Right cardiac atrium (tissue), 5 donors: ENCODE measurements around the gene APAF1. TPM values are rescaled to one million over a fixed set of nuclear protein-coding genes. Genes with fewer than 3 reads are reported as not detected.
A peak's percentile ranks its signal among the peaks of the same experiment; 100 is the strongest.

Experiments
- ATAC-seq, 2 donors: fragments of 200-7000 bp; cut with Tn5 transposase; one replicate each; pipeline versions ENCODE4 v1.8.0 to v1.9.1; 2020; ENCODE audit warnings: moderate library complexity in 2 of 2, mild to moderate bottlenecking in 1 of 2
- DNase-seq, 3 donors: peaks; one replicate each; pipeline ENCODE4 v3.0.0-alpha.2; 2020
- H3K27ac ChIP-seq: one replicate; pipeline ENCODE4 v1.5.1; 2013; ENCODE audit warnings: mild to moderate bottlenecking, low read length, control low read depth, moderate library complexity
- H3K27me3 ChIP-seq: one replicate; pipeline ENCODE4 v1.6.1; 2013; ENCODE audit not compliant: control insufficient read depth, insufficient read depth
- H3K4me1 ChIP-seq: one replicate; pipeline ENCODE4 v1.6.1; 2013; ENCODE audit warnings: low read length; ENCODE audit not compliant: control insufficient read depth, insufficient read depth
- H3K4me3 ChIP-seq: one replicate; pipeline ENCODE4 v1.5.1; 2013; ENCODE audit warnings: low read length, control low read depth
- H3K9me3 ChIP-seq: one replicate; pipeline ENCODE4 v1.6.1; 2013; ENCODE audit warnings: low read length; ENCODE audit not compliant: control insufficient read depth
- WGBS: extraction: QIAGEN DNeasy Blood & Tissue Kit; methylation state at CpG from one replicate; pipeline ENCODE4 v1.1.7; 2013; 5-methylcytosine and 5-hydroxymethylcytosine counted together
- intact Hi-C, 4 donors: fragments of 100-400 bp; cut with DNase I; formaldehyde crosslinking; loops; one replicate each; pipeline versions ENCODE4 v1.11.0 to v1.14.0; 2022 to 2023
- polyA plus RNA-seq: library from polyadenylated mRNA; stranded (reverse); fragments of 200-250 nt; gene quantifications from one replicate; pipeline ENCODE4 v1.2.3, GENCODE V29; 2013
- total RNA-seq, 4 donors: library from RNA; stranded (reverse); fragmentation: NEBNext Ultra II Directional; extraction: Animal tissue kit (Norgen Biotek cat#: 25700); gene quantifications; one replicate each; pipeline ENCODE4 v1.2.1, GENCODE V29; 2021
- donor health status: healthy with polysubstance abuse.
- donor health status: DM: no; HTN: yes; CAD: no.
- donor health status: DM: no; HTN: no; CAD: no.
- donor health status: DM: no; HTN: yes; CAD: no; lungs with severe emphysema.
- donor health status: DM: yes; HTN: yes; CAD: no.

The APAF1 gene
- total and polyA plus RNA-seq, 5 donors = 2.9 to 7.1 (median 4.3) TPM

DNA sequence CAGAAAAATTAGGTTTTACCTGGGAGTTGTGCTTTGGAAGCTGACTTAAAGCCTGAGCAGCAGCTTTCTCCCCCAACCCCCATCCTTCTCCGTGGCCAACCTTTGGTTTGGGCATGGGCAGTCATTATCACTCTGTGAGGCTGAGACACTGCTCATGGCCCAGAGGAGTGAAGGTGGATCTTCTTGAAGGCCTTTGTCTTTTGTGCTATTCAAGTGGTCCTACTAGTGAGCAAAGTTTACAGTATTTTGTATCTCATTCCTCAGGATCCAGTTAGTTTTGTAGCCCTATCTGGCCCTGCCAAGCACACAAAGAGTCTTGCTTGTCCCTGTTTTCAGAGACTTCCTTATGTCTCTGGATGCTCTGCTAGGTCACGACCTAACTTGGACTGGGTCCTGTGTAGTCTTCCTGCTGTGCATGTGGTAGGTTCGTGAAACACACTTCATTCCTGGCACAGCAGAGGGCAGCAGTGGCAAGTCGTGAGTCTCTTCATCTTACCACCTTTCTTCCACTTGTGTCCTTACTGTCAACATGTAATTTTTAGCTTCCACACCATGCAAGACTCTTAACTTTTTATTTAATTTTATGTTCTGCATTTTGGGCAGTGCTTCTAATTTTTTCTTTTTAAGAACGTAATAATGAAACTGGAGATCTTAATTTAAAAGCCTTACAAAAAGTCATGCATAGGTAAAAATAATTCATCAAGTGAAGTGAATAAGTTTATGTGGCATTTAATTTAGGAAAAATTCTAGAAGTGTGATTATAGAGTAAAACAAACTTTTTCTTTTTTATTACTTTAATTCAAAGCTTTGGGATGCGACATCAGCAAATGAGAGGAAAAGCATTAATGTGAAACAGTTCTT lies 53.7 kb downstream of the APAF1 start:
- WGBS = 28% methylated on average over 6 of the region's 6 CpGs
- Histone ChIP-seq H3K4me3 (no peak overlapping the region), H3K27ac (no peak overlapping the region), H3K4me1 (no peaks in the 10 kb centered on the region), H3K9me3 (no peaks in the 10 kb centered on the region), H3K27me3 (no peaks in the 10 kb centered on the region)
- DNase-seq = peak; percentile 43 to 84 (median 53)
- ATAC-seq = peak; percentile 89 to 94
- intact Hi-C loops = loop anchor here in 3 of 4 donors (5.0 kb wide), 1 partner anchor 298 kb away; no protein-coding TSS in a partner anchor

DNA sequence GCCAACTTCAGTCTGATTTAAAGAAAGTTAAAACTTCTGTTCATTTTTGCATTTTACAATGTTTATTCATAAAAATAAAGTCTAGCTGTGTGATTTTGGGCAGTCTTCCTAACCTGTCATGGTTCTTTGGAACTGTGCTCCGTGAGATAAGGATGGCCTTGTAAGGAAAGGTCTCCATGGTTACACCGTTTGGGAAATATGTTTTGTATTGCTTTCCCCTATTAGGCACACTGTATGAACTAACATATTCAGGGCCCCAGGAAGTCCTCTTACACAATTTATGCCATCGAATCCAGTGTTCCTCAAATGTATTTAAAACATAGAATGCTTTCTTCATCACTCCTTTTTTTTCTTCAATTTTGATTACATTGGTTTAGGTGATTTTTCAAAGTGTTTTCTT lies 54.5 kb downstream of the APAF1 start:
- no peak for DNase-seq
- H3K9me3 ChIP-seq = no peaks in the 10 kb centered on the region
- H3K4me1 ChIP-seq = no peaks in the 10 kb centered on the region
- no peak overlapping the region for H3K4me3 ChIP-seq
- intact Hi-C loops = loop anchor here in 3 of 4 donors (5.0 kb wide), 1 partner anchor 298 kb away; no protein-coding TSS in a partner anchor
- ATAC-seq = peak; percentile 91 to 95
- no peaks in the 10 kb centered on the region for H3K27me3 ChIP-seq
- H3K27ac ChIP-seq = no peak overlapping the region
- WGBS = 17% methylated on average over 3 of the region's 3 CpGs

DNA sequence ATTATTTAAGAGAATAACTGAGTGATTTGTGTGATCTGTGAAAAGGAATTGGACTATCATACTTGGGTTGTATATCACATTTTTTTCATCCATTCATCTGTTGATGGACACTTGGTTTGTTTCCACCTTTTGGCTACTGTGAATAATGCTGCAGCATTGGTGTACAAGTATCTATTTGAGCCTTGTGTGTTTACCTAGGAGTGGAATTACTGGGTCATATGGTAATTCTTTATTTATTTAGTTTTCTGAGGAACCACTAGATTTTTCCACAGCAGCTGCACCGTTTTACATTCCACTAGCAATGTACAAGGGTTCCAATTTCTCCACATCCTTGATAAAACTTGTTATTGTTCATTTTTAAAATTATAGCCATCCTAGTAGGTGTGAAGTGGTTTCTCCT lies 56.1 kb downstream of the APAF1 start:
- 45% methylated on average over 1 of the region's 1 CpG for WGBS
- no peaks in the 10 kb centered on the region for H3K27me3 ChIP-seq
- H3K4me3 ChIP-seq = no peak overlapping the region
- H3K9me3 ChIP-seq = no peaks in the 10 kb centered on the region
- DNase-seq = no peak
- no peaks in the 10 kb centered on the region for H3K4me1 ChIP-seq
- no peak overlapping the region for H3K27ac ChIP-seq
- intact Hi-C loops = no loop called here
- ATAC-seq = no peak

DNA sequence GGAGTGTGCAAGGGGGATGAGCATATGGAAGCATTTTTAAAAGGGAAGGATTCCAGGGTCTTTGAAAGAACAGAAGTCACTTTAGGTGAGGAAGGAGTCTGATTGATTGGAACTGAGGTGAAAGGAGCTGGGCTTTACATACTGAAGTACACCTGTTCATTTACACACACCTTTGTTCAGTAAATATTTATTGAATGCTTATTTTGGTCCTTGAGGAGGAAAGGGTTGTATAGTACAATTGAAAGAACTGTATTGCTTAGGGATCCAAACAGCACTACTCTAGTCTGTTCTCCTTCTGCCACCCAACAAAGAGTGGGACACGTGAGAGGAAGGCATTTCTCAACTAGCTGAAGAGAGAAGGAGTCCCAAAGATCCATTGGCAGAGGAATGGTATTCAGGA lies 63.9 kb downstream of the APAF1 start:
- no peak overlapping the region for H3K27ac ChIP-seq
- H3K4me1 ChIP-seq = no peaks in the 10 kb centered on the region
- no peak overlapping the region for H3K4me3 ChIP-seq
- 61% methylated on average over 1 of the region's 1 CpG for WGBS
- ATAC-seq (no peak), DNase-seq (no peak)
- intact Hi-C loops = no loop called here
- H3K9me3 ChIP-seq = no peaks in the 10 kb centered on the region
- no peaks in the 10 kb centered on the region for H3K27me3 ChIP-seq

GRCh38 chr12:98714426-98714825 lies 69.3 kb downstream of the APAF1 start:
- H3K4me3 ChIP-seq = no peak overlapping the region
- WGBS = 82% methylated on average over 4 of the region's 4 CpGs
- no peaks in the 10 kb centered on the region for H3K9me3 ChIP-seq
- DNase-seq (no peak), ATAC-seq (no peak)
- no peaks in the 10 kb centered on the region for H3K4me1 ChIP-seq
- no peaks in the 10 kb centered on the region for H3K27me3 ChIP-seq
- H3K27ac ChIP-seq = no peak overlapping the region
- intact Hi-C loops = no loop called here

GRCh38 chr12:98719515-98720504 lies 74.7 kb downstream of the APAF1 start:
- DNase-seq (no peak), ATAC-seq (no peak)
- no peaks in the 10 kb centered on the region for H3K27me3 ChIP-seq
- intact Hi-C loops = no loop called here
- 96% methylated on average over 6 of the region's 6 CpGs for WGBS
- H3K9me3 ChIP-seq = no peaks in the 10 kb centered on the region
- no peaks in the 10 kb centered on the region for H3K4me1 ChIP-seq
- no peak overlapping the region for H3K4me3 ChIP-seq
- no peak overlapping the region for H3K27ac ChIP-seq

DNA sequence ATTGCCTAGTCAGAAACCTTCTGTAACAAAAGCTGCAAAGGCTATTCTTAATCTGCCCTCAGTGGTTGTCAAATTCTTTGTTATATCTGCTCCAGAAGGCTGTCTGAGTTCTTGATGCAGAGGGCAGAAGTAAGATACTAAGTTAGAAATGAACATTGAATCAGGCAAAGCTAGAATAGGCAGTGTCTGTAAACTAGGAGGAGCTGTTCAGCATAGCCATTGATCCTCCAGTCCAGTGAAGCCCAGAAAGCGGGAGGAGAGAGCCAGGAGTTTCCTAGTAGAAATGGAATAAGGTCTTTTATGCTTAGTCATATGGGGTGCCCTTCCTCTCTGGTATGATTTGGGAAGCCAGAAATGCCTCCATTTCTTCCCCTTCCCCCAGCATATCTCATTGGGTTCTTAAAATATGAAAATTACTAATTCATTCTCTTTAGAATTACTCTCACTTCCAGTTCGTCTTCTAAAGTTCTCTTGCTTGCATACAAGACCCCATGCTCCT lies 76.2 kb downstream of the APAF1 start:
- WGBS = 85% methylated on average over 2 of the region's 2 CpGs
- intact Hi-C loops = no loop called here
- Histone ChIP-seq H3K27ac (no peak overlapping the region), H3K4me3 (no peak overlapping the region), H3K4me1 (no peaks in the 10 kb centered on the region), H3K27me3 (no peaks in the 10 kb centered on the region), H3K9me3 (no peaks in the 10 kb centered on the region)
- no peak for ATAC-seq
- DNase-seq = no peak

DNA sequence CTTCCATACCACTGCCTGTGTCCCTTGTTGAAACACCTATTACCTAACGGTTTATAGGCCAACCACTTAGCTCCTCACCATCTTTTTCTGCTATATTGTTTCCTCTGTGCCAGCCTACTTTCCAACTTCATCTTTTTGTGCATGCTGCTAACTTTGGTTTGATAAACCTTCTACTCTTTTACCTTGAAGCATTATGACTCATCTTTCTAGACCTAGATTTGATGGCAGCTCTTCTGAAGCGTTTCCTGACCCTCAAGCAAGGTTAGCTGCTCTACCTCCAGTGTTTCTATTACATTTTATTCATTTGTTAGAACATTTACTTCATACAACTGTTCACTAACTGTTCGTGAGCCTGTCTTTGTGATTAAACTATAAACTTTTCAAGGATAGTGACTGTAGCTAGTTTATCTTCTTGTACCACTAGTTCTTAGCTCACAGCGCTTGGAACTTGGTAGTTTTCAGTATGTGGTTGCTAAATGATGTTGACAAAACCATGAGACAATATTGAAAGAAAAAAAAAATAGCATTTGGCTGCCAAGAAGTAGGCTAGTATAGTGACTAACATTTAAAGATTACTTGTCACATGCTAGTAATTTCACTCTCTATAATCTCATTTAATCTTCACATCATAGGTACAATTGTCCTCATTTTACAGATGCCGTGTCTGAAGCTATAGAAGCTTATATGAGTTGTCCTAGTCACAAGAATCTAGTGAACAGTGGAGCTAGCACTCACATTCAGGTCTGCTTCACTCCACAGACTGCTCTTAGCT lies 79.5 kb downstream of the APAF1 start:
- DNase-seq (no peak), ATAC-seq (no peak)
- 91% methylated on average over 5 of the region's 5 CpGs for WGBS
- no peaks in the 10 kb centered on the region for H3K9me3 ChIP-seq
- H3K4me3 ChIP-seq = no peak overlapping the region
- H3K27ac ChIP-seq = no peak overlapping the region
- intact Hi-C loops = no loop called here
- no peaks in the 10 kb centered on the region for H3K4me1 ChIP-seq
- H3K27me3 ChIP-seq = no peaks in the 10 kb centered on the region

DNA sequence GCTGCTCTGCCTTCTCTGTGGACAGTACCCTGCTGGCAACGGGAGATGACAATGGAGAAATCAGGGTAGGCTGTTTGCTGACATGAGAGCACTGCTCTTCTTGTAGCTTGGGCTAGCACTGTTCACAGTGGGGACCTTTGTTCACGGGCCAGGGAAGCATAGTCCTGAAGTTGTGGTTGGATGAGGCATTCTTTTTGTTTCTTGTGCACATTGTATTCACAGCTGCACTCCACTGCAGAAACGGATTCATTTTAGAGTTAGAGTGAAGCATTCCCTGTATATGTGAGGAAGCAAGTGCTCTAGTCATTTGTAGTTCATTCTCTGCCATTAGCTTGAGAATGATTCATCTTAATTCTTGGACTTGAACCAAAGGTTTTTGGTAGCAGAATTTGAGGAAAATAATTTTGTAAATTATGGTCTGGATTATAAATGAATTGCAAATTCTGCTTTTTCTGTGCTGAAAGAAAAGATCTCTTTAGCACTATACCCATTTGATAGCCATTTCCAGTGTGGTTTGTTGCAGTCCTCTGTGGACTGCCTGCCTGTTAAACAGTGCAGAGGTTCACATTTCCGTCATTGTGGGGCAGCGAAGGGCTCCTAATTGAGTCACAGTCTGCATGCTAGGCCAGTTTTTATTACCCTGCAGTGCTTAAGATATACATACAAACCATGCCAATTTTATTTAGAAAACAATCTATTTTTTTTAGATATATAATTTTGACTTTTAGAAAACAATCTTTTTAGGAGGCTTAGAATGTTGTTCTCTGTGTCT lies 80.6 kb downstream of the APAF1 start:
- intact Hi-C loops = no loop called here
- H3K4me3 ChIP-seq = no peak overlapping the region
- no peaks in the 10 kb centered on the region for H3K4me1 ChIP-seq
- no peaks in the 10 kb centered on the region for H3K27me3 ChIP-seq
- ATAC-seq = peak; percentile 62 to 65
- H3K27ac ChIP-seq = no peak overlapping the region
- DNase-seq = peak in 2 of 3 donors; percentile 51 to 62
- no peaks in the 10 kb centered on the region for H3K9me3 ChIP-seq
- 62% methylated on average over 5 of the region's 5 CpGs for WGBS

DNA sequence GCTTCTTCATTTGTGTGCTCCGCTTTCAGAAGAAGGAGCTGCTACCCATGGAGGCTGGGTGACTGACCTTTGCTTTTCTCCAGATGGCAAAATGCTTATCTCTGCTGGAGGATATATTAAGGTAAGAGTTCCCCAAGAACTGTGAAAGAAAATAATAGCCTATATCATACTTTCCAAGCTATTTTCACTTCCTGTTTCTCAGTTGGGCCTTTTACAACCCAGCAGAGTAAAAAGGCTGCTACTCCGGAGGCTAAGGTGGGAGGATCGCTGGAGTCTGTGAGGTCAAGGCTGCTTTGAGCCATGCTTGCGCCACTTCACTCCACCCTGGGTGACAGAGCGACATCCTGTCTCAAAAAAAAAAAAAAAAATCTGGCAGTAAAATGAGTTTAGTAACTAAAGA lies 82.1 kb downstream of the APAF1 start:
- 93% methylated on average over 5 of the region's 5 CpGs for WGBS
- Histone ChIP-seq H3K27ac (no peak overlapping the region), H3K4me3 (no peak overlapping the region), H3K27me3 (no peaks in the 10 kb centered on the region), H3K4me1 (no peaks in the 10 kb centered on the region), H3K9me3 (no peaks in the 10 kb centered on the region)
- DNase-seq = no peak
- intact Hi-C loops = no loop called here
- no peak for ATAC-seq
